MM.1S (cell line): ENCODE data around the gene ANKRD6.

Source experiments
- CTCF ChIP-seq: fragments of 300-600 bp; sonication (generic); IDR thresholded peaks from 2 replicates; pipeline ENCODE4 v1.5.1; 2016; ENCODE audit warnings: antibody characterized with exemption, low read length, mixed read lengths
- EZH2 ChIP-seq: fragments of 300-600 bp; sonication (generic); optimal IDR thresholded peaks from 2 replicates; pipeline ENCODE3; 2017; ENCODE audit warnings: low read depth, mild to moderate bottlenecking, antibody characterized with exemption, low read length, mixed read lengths

DNA sequence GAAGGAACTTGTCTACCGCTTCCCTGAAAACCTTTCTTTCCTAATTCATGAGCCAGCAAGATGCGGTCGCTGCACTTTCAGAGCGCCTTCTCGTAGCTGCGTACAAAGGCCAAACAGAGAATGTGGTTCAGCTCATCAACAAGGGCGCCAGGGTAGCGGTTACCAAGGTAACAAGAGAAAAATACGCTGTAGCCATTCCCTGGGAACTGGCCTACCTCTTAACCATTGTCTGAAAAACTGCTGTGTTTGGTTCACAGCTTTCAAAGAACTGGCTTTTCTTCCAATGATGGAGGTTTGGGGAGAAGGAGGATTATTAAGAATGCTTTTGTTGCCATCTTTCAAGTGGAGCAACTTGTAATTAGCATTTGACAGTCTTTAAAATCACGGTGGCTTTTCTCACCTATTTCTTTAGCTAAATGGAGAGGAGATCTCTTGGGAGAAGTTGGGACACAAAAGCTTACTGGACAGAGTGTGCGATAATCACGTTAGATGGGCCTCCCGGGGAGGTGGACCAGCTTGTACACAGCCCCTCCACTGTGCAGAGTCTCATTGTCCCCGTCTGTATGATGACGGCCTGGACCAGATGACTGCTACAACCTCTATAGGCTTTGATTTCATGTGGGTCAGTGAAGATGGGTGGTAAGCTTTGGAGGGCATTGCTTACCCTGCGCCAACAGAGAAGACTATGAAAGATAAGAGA, 134.1 kb downstream of the ANKRD6 start:
- no peak for TF ChIP-seq CTCF
- TF ChIP-seq EZH2, result no peak
